Loucy (cell line): ENCODE measurements around the gene OGFRL1.

ENCODE experiments used
- H2AFZ ChIP-seq: fragments of 200-600 bp; sonication (generic); 2 replicates; pipeline ENCODE4 v1.6.0; 2016; ENCODE audit warnings: antibody characterized with exemption, mild to moderate bottlenecking, low read length, moderate library complexity
- H3F3A ChIP-seq: fragments of 200-600 bp; 2 replicates; pipeline ENCODE4 v1.6.0; 2016; ENCODE audit warnings: antibody characterized with exemption, low read depth, mild to moderate bottlenecking
- H3K27me3 ChIP-seq: fragments of 200-600 bp; sonication (generic); 2 replicates; pipeline ENCODE4 v1.6.1; 2014; ENCODE audit warnings: low read length, mild to moderate bottlenecking; ENCODE audit not compliant: insufficient read depth, poor library complexity, severe bottlenecking
- H3K36me3 ChIP-seq: fragments of 200-600 bp; sonication (generic); 2 replicates; pipeline ENCODE4 v1.6.1; 2016; ENCODE audit warnings: low read length; ENCODE audit not compliant: insufficient read depth
- H3K4me1 ChIP-seq: fragments of 200-600 bp; sonication (generic); 2 replicates; pipeline ENCODE4 v1.5.1; 2014; ENCODE audit warnings: low read length, mild to moderate bottlenecking; ENCODE audit not compliant: insufficient read depth, poor library complexity, severe bottlenecking
- H3K4me2 ChIP-seq: fragments of 200-600 bp; sonication (generic); 2 replicates; pipeline ENCODE4 v1.6.0; 2014; ENCODE audit warnings: antibody characterized with exemption, low read length, low read depth, mild to moderate bottlenecking; ENCODE audit not compliant: poor library complexity, severe bottlenecking
- H3K4me3 ChIP-seq: fragments of 200-600 bp; sonication (generic); 2 replicates; pipeline ENCODE4 v1.5.1; 2014; ENCODE audit warnings: low read length, mild to moderate bottlenecking, mixed read lengths; ENCODE audit not compliant: poor library complexity, severe bottlenecking
- H3K79me2 ChIP-seq: fragments of 200-600 bp; sonication (generic); 2 replicates; pipeline ENCODE4 v1.6.1; 2014; ENCODE audit warnings: low read length; ENCODE audit not compliant: insufficient read depth
- H3K9ac ChIP-seq: fragments of 200-600 bp; sonication (generic); 2 replicates; pipeline ENCODE4 v1.6.0; 2014; ENCODE audit warnings: mild to moderate bottlenecking, low read depth, low read length, moderate library complexity; ENCODE audit not compliant: poor library complexity, severe bottlenecking
- H3K9me2 ChIP-seq: fragments of 200-600 bp; sonication (generic); replicated peaks from 2 replicates; pipeline ENCODE4 v1.6.1; 2016; ENCODE audit warnings: low read depth, low read length, mixed read lengths
- H3K9me3 ChIP-seq: fragments of 200-600 bp; sonication (generic); 2 replicates; pipeline ENCODE4 v1.6.1; 2014; ENCODE audit warnings: mild to moderate bottlenecking, antibody characterized with exemption, low read length, low read depth; ENCODE audit not compliant: insufficient read depth
- H4K20me1 ChIP-seq: fragments of 200-600 bp; sonication (generic); 2 replicates; pipeline ENCODE4 v1.6.0; 2014; ENCODE audit warnings: antibody characterized with exemption, low read length, mild to moderate bottlenecking; ENCODE audit not compliant: insufficient read depth, poor library complexity, severe bottlenecking
- CTCF ChIP-seq: fragments of 200-600 bp; sonication (generic); conservative IDR thresholded peaks from 2 replicates; pipeline ENCODE4 v1.5.1; 2014; ENCODE audit warnings: mild to moderate bottlenecking, antibody characterized with exemption, low read length
- EZH2phosphoT487 ChIP-seq: fragments of 200-600 bp; IDR thresholded peaks from 2 replicates; pipeline ENCODE4 v1.6.1; 2018; ENCODE audit warnings: antibody characterized with exemption, mild to moderate bottlenecking, moderate library complexity, borderline replicate concordance

Gene OGFRL1

GRCh38 chr6:71336901-71337300 lies 48.3 kb downstream of the OGFRL1 start:
- Histone ChIP-seq H3K4me1 (peaks cover 13% of the 10 kb centered on the region), H4K20me1 (no peaks in the 10 kb centered on the region), H3K4me3 (no peak overlapping the region), H3K4me2 (no peak overlapping the region), H3K27me3 (no peaks in the 10 kb centered on the region), H3K9me3 (no peaks in the 10 kb centered on the region), H3K79me2 (no peaks in the 10 kb centered on the region), H3K9me2 (no peaks in the 10 kb centered on the region), H3K9ac (no peak overlapping the region), H2AFZ (no peak overlapping the region), H3K36me3 (no peaks in the 10 kb centered on the region), H3F3A (no peaks in the 10 kb centered on the region)
- TF ChIP-seq EZH2phosphoT487: no peak
- TF ChIP-seq CTCF: no peak

GRCh38 chr6:71338540-71339316 lies 50.1 kb downstream of the OGFRL1 start:
- H3K9ac ChIP-seq: no peak overlapping the region
- H3K36me3 ChIP-seq: no peaks in the 10 kb centered on the region
- H3K4me1 ChIP-seq: peaks cover 6% of the 10 kb centered on the region
- no peaks in the 10 kb centered on the region for H3F3A ChIP-seq
- H3K4me3 ChIP-seq: no peak overlapping the region
- no peaks in the 10 kb centered on the region for H3K79me2 ChIP-seq
- H3K9me3 ChIP-seq: no peaks in the 10 kb centered on the region
- H3K4me2 ChIP-seq: no peak overlapping the region
- H3K9me2 ChIP-seq: no peaks in the 10 kb centered on the region
- H4K20me1 ChIP-seq: no peaks in the 10 kb centered on the region
- H3K27me3 ChIP-seq: no peaks in the 10 kb centered on the region
- H2AFZ ChIP-seq: no peak overlapping the region
- TF ChIP-seq EZH2phosphoT487 (no peak), CTCF (no peak)

- H3K9me3 ChIP-seq: no peaks in the 10 kb centered on the region
- no peak overlapping the region for H2AFZ ChIP-seq
- no peaks in the 10 kb centered on the region for H3K9me2 ChIP-seq
- no peaks in the 10 kb centered on the region for H3K4me1 ChIP-seq
- no peaks in the 10 kb centered on the region for H3K27me3 ChIP-seq
- H3K36me3 ChIP-seq: no peaks in the 10 kb centered on the region
- H3K79me2 ChIP-seq: no peaks in the 10 kb centered on the region
- H4K20me1 ChIP-seq: no peaks in the 10 kb centered on the region
- no peak overlapping the region for H3K9ac ChIP-seq
- no peaks in the 10 kb centered on the region for H3F3A ChIP-seq
- no peak overlapping the region for H3K4me2 ChIP-seq
- TF ChIP-seq CTCF (no peak), EZH2phosphoT487 (no peak)
- no peak overlapping the region for H3K4me3 ChIP-seq
Observed at GRCh38 chr6:71342772-71343171, 54.2 kb downstream of the OGFRL1 start.
